Retina (tissue), 1 donor: Measurements from ENCODE around the gene SEBOX.
A peak's percentile ranks its signal among the peaks of the same experiment; 100 is the strongest.
"Not testable (repeated sequence)": the region's sequence is repeated elsewhere in the genome, so short reads cannot be mapped to it uniquely, and the experiment has no call there.

Experiments used
- DNase-seq: peaks from one replicate; pipeline ENCODE4 v3.0.0-alpha.2; 2016

SEBOX gene

DNA sequence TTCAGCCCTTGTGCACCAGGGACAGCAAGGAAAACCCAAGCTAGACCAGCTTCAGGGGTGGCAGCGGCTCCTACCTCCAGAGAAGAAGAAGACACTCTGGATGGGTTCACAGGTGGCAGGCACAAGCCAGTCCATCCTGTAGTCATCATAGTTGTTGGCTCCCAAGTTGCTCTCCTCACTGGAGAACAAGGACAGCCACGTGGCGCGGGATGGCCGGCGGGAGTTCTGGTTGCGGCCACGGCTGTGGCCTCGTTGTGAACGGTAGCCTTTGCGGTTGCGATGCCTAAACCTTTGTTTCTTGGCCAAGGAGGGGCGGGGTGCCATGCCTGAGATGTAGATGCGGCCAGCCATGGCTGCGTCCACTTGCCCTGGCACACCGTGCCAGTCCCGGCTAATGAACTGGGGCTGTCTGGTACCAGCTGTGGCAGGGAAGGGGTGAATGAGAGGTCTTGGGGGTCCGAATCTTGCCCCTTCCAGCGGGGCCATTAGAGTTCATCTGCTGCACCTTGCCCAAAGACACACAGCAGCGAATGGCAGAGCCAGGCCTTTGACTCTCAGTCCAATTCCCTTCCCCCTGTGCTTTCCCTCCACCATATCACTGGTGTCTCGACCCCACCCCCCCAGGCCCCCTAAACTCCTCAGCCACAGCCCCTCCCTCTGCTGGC, 2.8 kb upstream of the SEBOX start:
- no peak for DNase-seq

DNA sequence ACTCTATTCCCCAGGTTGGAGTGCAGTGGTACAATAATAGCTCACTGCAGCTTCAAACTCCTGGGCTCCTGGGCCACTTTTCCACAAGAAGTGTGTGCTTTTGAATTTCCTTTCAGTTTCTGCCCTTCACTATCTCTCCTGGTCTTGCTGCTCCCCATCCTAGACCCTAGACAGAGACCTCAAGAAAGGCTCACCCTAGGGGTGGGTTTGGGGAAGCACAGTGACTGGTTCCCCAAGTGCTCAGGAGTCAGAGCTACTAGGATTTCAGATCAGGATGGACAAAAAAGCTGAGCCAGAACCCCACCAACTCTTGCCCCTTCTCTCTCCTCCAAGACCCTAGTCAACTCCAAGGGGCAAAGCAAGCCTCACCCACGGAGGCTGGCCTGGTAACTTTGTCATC, 1.6 kb upstream of the SEBOX start:
- no peak for DNase-seq

DNA sequence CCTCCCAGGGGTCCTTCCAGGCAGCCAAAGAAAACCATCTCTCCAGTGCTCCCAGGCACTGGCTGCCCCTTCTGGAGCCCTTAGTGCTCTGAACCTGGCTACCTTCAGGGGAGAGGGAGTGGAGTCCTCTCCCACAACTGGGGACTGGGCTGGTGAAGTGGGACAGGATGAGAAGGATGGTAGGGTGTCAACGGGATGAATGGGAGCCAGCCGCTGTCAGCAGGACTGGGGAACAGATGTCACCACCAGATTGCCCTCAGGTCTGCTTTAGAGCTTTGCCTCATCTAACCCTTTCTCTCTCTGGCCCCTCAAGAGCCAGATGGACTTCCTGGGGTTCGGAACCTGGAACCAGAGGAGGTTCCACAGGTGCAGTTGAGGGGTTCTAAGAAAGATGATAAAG, 488 bp upstream of the SEBOX start:
- no peak for DNase-seq

DNA sequence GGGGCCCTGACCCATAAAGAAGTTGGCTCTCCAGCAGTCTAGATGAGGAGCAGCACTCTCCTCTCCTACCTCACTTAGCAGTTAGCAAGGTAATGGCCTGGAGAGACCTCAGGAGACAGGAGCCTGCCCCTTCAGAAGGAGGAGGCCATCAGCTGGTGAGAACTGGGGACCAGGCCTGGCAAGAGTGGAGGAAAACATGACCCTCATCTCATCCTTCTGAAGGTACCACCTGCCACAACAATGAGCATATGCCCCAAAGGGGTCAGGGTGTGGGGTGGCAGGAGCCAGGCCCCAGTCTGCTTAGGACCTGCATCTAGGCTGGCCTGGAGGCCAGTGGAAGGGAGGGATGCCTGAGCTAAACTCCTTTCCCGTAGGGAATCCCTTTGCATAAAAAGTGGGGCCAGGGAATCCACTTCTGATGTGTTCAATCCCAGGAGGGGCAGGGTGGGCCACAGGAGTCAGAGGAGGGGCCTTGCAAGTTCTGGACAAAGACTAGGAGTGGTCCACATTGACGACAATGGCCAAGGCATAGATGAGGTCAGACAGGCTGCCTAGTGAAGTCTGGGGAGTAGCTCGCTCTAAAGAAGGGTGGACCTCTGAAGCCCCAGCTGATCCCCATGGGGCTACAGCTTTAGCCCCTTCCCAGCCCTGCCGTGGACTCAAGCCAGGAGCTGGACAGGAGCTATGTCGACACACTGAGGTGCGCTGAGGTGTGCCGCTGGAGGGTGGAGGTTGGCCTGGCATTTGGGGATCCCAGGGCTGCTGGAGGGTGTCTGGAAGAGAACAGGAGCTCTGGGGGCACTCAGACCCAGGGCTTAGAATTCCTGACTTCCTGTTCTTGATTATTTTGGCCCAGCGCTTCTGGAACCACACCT, 986 bp downstream of the SEBOX start:
- no peak for DNase-seq

DNA sequence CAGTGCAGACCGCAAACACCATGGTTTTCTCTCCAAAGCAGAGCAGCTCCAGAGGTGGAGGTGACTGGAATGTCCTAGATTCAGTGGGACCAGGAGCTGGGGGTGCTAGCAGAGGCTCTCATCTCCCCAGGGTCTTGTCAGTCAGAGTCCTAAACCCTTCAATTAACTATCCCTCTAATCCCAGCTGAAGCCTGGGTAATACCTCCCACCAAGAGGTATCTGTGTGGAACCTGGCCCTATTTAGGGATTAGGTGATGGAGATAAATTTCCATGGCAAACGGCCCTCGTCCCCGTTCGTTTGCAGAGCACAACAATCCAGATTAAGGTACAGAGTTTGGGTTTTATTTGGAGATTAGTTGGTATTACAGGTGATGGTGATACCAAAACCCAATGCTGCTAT, 1.8 kb downstream of the SEBOX start:
- no peak for DNase-seq

DNA sequence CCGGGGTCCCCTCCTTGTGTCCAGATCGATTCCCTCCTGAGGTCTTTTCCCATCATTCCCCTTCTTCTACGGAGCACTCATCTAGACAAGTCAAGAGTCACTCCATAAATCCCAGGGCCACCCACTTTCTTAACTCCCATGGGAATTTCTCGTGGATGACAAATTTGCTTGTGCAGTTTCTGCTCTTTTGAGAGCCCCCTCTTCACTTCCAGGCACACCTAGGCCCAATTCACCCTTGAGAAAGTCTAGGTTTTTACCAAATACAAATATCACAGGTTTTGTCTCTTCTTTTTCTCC, 7.2 kb downstream of the SEBOX start:
- no peak for DNase-seq

DNA sequence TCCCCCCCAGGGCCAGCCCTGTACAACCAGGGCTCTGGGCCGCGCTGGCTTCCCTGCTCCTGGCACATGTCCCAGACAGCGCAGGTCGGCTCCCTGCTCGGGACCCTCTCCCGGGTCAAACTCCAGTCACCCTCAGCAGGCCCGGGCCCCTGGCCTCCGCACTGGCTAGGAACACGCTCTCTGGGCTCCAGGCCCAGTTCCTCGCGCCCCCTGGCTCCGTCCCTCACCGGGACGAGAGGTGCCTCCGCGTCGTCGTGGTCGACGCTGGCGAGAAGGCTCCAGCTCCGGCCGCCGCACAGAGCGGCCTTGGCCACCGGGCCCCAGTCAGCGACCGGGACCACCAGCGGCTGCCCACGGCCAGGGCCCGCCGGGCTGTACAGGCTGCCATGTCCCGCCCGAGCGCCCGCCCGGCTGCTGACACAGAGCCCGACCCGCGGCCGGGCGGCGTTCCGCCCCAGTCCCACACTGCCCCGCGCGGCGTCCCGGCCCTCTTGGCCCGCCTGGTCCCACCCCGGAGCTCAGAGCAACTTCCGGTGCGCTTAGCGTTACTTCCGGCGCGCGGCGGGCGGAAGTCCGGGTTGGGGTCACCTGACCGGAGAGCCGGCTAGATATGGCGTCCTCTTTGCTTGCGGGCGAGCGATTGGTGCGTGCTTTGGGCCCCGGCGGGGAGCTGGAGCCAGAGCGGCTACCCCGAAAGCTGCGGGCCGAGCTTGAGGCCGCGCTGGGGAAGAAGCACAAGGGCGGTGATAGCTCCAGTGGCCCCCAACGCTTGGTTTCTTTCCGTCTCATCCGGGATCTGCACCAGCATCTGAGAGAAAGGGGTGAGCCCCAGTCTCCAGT, 7.7 kb downstream of the SEBOX start, which contains the start of gene POLDIP2:
Gene POLDIP2 (minus strand): TSS at position 467 of the 840 bp plus-strand sequence. CDS start 79 bp downstream, at position 388.
- peak; percentile 96 for DNase-seq

DNA sequence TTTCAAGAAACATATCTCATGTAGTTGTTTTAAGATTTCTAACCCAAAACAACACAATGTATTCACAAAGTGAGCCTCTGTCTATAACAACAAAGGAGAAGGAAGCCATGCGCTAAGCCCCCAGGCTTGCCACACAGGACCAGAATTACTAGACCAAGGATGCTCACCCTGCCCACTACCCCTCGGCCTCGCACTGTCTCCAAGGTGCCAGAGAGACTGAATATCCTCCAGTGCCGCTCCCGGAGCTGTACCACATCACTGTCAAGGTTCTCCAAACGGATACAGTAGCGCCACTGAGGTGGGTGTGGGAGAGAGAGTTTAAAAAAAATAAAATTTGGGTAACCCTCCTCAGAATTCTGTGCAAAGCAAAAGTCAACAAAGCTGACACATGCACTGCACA, 14.7 kb downstream of the SEBOX start:
- no peak for DNase-seq

DNA sequence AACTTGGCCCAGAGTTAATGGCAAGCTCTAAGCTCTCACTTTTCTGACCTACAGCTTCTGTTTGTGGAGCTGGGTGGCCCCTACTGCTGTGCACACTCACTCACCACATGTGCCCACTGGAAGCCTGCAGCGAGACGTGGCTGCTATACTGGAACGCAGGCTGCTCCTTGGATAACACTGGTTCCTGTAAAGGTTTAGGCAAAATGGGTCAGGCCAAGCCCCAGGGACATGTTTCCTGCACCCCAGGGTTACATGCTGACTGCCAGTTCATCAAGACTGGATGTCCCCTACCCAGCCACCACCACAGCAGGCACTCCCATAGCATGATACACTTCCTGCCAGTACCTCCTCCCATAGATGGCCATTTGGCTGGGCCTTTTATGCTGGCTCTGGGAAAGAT, 16.0 kb downstream of the SEBOX start:
- DNase-seq, result no peak

DNA sequence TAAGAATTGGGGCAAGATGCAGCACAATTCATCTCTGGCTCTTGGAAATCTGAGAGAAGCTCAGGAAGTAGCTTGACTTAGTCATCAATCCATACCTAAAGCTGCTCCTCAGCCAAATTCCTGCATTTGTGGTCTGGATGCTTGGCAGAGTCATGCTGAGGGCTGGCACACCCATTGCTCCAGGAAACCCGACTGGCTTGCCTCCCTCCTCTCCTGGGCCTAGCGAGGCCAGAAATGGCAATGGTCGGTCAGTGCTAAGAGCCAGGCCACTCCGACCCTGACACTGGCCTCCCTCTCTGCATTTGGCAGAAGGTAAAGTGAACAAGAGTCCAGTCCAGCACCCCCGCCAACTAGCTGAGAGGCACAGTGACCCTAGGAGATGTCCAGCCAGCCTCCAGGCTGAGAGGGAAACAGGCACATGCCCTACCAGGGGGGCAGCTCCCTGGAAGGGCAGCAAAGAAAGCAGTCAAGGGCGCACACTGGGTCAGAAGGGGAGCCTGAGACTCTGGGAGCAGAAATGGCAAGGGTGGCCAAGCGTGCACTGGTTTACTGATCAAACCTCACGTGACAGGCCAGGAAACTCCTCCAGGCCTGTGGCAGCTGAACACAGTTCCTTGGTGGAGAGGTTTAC, 17.6 kb downstream of the SEBOX start:
- DNase-seq, result no peak

DNA sequence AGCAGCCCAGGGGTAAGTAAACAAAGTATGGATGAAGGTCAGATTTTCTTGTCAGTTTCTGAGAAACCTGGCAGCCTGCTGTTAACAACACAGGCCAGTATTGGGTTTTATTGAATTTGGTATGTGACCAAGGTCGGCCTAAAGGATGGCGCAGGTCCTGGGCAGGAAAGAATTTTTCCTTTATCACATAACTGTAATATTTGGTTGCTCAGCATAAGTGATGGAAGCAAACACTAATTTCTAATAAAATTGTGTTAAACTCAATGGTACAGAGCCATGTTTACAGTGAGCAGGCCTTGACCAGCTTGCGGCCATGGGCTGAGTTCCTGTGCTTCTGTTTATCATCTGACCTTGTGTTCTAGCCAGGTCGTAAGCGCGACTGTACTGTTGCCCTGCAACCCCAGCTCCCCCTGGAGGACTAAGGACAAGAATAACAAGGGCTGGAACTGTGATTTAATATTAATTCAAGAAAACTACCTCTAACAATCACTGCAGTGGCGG, 18.2 kb downstream of the SEBOX start:
- no peak for DNase-seq

DNA sequence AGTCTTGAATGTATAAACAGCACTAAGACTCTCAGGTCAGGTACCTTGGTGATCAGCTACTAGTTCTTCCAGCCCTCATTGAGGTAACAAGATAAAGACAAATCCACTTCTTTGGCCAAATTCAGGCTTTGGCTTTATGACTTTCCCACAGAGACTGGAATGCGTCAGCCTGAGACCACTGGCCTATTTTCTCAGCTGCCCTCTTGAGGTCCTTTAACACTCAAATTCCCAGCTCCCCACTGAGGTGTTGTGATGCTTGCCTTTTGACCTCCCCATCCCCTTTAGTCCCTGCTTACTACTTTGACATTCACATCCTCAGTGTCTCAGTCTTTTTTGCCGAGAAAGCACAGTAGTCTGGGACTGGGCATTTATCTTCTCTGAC, 18.8 kb downstream of the SEBOX start:
- no peak for DNase-seq

DNA sequence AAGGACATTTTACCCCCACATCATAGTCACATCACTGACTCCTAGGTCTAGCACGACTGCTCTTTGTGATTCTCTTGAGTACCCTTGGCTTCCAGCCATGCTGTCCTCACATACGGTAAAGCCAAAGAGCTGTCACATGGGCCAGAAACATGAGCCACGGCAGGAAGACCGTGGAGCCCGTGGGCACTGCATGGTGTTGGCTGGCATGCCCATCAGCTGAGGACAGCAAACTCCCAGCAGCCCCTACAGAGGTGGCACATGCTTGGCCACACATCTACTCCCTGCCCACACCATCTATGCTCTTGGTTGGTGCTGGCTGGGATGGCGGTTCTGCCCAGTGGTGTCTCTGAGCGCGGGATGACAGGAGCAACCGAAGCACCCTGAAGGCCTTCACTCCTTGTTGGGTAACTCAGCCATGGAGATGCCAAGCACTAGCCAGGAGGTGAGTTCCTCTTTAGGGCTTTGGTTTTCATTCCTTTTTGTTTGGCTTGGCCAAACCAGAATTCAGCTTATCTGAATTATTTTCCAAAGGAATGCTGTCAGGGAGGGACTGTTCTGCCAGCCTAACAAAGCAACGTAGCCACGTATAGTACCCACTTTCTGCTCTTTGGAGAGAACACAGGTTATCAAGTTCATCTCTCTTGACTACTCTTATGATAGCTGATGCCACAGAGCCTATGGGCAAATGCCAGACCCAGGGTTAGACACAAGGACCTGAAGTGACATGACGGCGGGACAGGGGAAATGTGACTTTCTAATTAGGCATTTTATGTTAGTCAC, 19.4 kb downstream of the SEBOX start:
- DNase-seq, result no peak

DNA sequence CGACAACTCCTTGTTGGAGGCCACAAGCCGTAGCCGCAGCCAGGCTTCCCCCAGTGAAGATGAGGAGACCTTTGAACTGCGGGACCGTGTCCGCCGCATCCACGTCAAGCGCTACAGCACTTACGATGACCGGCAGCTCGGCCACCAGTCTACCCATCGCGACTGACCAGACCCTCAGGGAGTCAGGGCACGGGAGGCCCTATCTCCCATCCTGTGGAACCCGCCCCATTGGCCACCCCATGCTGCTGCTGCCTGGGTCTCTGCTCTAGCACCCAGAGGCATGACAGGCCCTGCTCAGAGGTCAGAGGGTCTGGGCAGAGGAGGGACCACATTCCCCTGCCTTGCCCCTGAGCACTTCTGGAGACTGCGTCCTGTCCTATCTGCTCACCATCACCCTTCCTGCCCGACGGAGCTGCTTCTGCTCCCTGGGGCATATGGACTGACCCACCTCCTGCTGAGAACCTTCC, 20.5 kb downstream of the SEBOX start:
- no peak for DNase-seq

DNA sequence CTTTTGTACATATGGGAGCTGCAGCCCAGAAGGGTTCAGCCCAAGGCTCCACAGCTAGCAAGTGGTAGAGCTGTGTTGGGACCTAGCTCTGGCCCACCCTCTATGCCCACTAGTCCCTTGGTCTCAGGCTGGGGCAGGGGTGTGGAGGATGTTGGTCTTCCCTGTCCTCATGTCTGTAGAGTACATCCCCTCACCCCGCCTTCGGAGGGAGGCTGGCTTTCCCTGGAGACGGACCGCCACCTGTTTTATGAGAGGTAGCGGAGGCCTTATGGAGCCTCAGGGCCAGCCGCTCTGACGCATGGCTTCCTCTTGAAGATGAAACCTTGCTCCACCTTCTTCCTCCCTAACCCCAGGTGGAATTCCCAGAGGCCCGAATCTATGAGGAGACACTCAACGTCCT, 21.0 kb downstream of the SEBOX start:
- DNase-seq, result no peak

DNA sequence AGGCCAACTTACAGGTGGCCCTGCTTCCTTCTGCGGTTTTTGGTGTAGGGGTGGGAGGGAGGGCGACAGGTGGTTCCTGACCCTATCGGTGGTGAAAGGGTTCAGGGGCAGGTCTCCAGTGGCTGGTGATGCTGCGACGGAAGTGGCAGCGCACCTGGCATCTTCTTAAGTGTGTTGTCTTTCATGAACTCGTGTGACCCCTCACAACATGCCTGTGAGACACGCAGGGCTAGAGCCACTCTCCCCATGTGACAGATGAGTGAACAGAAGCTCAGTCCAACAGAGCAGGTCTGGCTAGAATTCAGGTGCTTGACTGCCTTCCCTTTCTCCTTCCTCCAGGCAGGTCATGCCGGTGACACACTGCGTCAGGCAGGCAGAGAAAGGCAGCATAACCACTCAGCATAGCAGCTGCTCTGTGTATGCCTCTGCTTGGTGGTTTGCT, 21.5 kb downstream of the SEBOX start:
- DNase-seq, result no peak

DNA sequence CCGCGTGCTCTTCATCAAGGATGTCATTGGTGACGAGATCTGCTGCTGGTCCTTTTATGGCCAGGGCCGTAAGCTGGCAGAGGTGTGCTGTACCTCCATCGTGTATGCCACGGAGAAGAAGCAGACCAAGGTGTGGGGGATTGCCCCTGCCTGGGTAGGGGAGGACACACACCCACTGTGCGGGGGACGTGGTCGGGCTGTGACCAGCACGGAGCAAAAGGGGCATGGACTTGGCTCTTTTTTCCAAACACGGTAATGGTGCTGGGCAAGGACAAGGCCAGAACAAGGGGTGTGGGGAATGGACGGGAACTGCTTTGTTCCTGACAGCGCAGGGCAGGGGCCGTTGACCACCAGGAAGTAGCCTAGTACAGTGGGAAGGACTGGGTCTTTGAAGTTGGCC, 22.7 kb downstream of the SEBOX start:
- no peak for DNase-seq

DNA sequence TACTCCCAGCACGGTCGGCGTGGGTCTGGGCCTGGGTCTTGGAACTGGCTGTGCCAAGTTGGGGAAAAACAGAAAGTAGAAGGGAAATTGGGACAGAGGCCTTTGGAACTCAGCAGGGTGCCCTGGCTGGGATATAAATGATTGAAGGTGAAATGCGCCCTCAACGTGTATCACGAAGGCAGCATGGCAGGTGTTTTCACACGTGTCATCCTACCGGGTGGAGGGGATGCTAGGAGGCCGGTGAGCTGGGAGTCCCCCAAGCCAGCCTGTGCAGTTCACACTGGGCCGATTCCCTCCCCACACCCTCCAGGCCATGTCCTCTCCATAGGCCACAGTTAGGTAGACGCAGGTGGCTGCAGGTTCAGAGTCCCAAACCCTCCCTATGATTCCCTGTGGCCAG, 23.5 kb downstream of the SEBOX start:
- DNase-seq, result no peak

DNA sequence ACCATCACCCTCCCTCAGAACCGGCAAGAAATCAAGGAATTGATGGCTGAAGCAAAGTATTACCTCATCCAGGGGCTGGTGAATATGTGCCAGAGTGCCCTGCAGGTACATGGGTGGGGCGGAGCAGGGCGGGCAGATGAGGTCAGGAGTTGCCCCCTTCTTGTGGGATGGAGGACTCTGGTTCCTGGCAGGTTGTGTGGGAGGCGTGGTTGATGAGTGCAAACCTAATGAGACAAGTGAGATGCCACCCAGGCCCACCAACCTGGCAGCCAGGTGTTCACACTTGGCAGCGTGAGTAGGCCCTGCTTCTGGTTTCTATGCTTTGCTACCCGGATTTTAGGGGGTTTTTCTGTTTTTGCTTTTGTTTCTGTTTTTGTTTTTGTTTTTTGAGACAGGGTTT, 24.6 kb downstream of the SEBOX start:
- DNase-seq, result no peak

DNA sequence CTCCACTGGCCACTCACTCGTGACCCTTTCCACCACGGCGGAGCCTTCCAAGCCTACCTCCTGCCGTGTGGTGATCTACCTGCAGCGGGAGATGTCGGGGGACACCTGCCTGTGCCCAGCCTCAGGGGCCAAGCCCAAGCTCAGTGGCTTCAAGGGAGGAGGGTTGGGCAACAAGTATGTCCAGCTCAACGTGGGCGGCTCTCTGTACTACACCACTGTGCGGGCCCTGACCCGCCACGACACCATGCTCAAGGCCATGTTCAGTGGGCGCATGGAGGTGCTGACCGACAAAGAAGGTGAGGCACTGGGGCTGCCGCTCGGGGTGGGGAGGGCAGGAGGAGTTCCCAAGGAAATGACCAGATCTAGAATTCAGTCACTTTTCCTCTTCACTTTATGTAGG, 25.6 kb downstream of the SEBOX start:
- no peak for DNase-seq

DNA sequence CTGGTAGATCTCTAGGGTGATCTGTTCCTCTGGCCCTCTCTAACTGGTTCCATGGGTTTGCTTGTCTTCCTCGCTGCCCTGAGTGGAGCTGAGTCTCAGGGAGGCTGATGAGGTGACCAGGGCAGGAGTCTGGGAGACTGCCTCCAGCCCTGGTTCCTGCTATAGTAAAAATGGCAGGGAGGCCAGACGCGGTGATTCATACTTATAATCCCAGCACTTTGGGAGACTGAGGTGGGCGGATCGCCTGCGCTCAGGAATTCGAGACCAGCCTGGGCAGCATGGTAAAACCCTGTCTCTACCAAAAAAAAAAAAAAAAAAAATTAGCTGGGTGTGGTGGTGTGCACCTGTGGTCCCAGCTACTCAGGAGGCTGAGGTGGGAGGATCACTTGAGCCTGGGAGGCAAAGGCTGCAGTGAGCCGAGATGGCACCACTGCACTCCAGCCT, 26.2 kb downstream of the SEBOX start:
- DNase-seq, result not testable (repeated sequence)
